HepG2 (cell line): Measurements from ENCODE around the gene STX8.

ENCODE experiments used
- ZZZ3 ChIP-seq: sonication (generic); formaldehyde crosslinking; IDR thresholded peaks from 2 replicates; pipeline ENCODE4 v1.4.0; 2020; ENCODE audit warnings: missing genetic modification reagents, mild to moderate bottlenecking, borderline replicate concordance
- TF ChIP-seq, protein P1 (sequence below): sonication (generic); formaldehyde crosslinking; IDR thresholded peaks from 2 replicates; pipeline ENCODE4 v1.8.0; 2022; ENCODE audit warnings: missing genetic modification reagents, mild to moderate bottlenecking, borderline replicate concordance

DNA sequence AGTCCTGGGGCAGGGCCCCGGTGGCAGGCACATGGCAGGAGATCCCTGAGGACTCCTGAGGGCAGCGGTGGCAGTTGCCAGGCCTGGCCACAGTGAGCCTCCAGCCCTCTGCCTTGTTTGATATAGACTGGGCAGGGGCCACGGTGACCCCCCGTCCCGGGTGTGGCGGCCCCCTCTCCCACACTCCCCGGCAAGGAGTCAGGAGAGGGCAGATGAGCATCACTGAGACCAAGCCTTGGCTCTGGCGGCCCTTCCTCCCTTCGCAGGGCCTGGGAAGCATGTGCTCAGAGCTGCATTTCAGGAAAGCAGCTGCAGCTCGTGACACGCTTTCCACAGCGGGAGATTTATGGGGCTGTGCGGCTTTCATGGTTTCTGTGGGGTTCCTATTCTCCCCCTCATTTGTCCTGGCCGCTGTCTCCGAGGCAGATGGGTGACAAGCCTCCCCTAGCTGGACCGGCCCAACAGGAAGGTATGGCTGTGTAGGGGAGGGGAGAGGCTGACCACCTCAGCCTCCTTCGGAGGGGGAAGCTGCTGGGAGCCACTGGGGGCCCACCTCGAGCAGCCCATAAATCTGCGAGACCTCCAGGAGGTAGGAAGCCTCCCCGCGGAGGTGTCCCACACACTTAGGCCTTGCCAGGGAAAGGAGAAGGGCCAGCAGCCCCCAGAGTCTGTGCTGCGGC is 342.9 kb downstream of the STX8 start:
- no peak for TF ChIP-seq ZZZ3 (CRISPR knock-in tag)
- TF ChIP-seq, protein P1, sequence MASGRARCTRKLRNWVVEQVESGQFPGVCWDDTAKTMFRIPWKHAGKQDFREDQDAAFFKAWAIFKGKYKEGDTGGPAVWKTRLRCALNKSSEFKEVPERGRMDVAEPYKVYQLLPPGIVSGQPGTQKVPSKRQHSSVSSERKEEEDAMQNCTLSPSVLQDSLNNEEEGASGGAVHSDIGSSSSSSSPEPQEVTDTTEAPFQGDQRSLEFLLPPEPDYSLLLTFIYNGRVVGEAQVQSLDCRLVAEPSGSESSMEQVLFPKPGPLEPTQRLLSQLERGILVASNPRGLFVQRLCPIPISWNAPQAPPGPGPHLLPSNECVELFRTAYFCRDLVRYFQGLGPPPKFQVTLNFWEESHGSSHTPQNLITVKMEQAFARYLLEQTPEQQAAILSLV (CRISPR knock-in tag), result no peak
